PC-3 (cell line): ENCODE results near the gene EIF5AL1. TPM values are rescaled to one million over a fixed set of nuclear protein-coding genes. Genes with fewer than 3 reads are reported as not detected.

Source experiments
- ATAC-seq: fragments of 200-7000 bp; cut with Tn5 transposase; 2 replicates; pipeline ENCODE4 v1.9.1; 2020; ENCODE audit warnings: mild to moderate bottlenecking, moderate library complexity
- BruUV-seq: library from RNA; stranded (reverse); fragments of 400-500 nt; replicated peaks from 2 replicates; lab custom pipeline; 2021; lab: Mats Ljungman, UMichigan
- CTCF ChIA-PET: fragments of 300-600 bp; sonication (Branson Sonifier 250); formaldehyde crosslinking; loops from one replicate; lab custom pipeline; 2022; ENCODE audit warnings: antibody characterized with exemption; lab: Charles Lee
- POLR2A ChIA-PET: fragments of 300-600 bp; sonication (Branson Sonifier 250); formaldehyde crosslinking; loops from one replicate; lab custom pipeline; 2022; ENCODE audit warnings: antibody characterized with exemption; ENCODE audit not compliant: unreplicated experiment; lab: Charles Lee
- DNase-seq: peaks from one replicate; pipeline ENCODE4 v3.0.0-alpha.2; 2015
- H2AFZ ChIP-seq: fragments of 300-600 bp; sonication (generic); 2 replicates; pipeline ENCODE4 v1.6.0; 2016; ENCODE audit warnings: antibody characterized with exemption, low read length
- H3F3A ChIP-seq: fragments of 300-600 bp; sonication (generic); one replicate; pipeline ENCODE4 v1.6.0; 2017; ENCODE audit warnings: antibody characterized with exemption, low read length, control low read depth, mild to moderate bottlenecking; ENCODE audit not compliant: unreplicated experiment
- H3K27ac ChIP-seq: fragments of 300-600 bp; sonication (generic); 2 replicates; pipeline ENCODE4 v1.5.1; 2016; ENCODE audit warnings: mild to moderate bottlenecking, low read length
- H3K27me3 ChIP-seq: fragments of 300-600 bp; sonication (generic); 2 replicates; pipeline ENCODE4 v1.6.1; 2016; ENCODE audit warnings: low read length, mixed read lengths
- H3K36me3 ChIP-seq: fragments of 300-600 bp; sonication (generic); 2 replicates; pipeline ENCODE4 v1.6.1; 2016; ENCODE audit warnings: low read depth, mixed run types, low read length, mixed read lengths
- H3K4me1 ChIP-seq: fragments of 300-600 bp; sonication (generic); 2 replicates; pipeline ENCODE4 v1.5.1; 2016; ENCODE audit warnings: low read length; ENCODE audit not compliant: insufficient read depth
- H3K4me2 ChIP-seq: fragments of 300-600 bp; sonication (generic); 2 replicates; pipeline ENCODE4 v1.6.0; 2016; ENCODE audit warnings: low read length
- H3K4me3 ChIP-seq: fragments of 300-600 bp; sonication (generic); 2 replicates; pipeline ENCODE4 v1.5.1; 2016; ENCODE audit warnings: mild to moderate bottlenecking, low read length, mixed read lengths
- H3K79me2 ChIP-seq: fragments of 300-600 bp; sonication (generic); 2 replicates; pipeline ENCODE4 v1.6.1; 2017; ENCODE audit warnings: low read length, mixed read lengths
- H3K9ac ChIP-seq: fragments of 300-600 bp; sonication (generic); 2 replicates; pipeline ENCODE4 v1.6.0; 2016; ENCODE audit warnings: mild to moderate bottlenecking, low read length
- H3K9me2 ChIP-seq: fragments of 300-600 bp; sonication (generic); replicated peaks from 2 replicates; pipeline ENCODE4 v1.6.1; 2016; ENCODE audit warnings: mixed run types, low read length, mixed read lengths
- H3K9me3 ChIP-seq: fragments of 300-600 bp; sonication (generic); 2 replicates; pipeline ENCODE4 v1.6.1; 2016; ENCODE audit warnings: low read length, mixed read lengths
- H4K20me1 ChIP-seq: fragments of 300-600 bp; sonication (generic); 2 replicates; pipeline ENCODE4 v1.6.1; 2016; ENCODE audit warnings: low read length, mixed read lengths
- EZH2 ChIP-seq: fragments of 300-600 bp; sonication (generic); IDR thresholded peaks from one replicate; pipeline ENCODE4 v1.6.1; 2017; ENCODE audit warnings: antibody characterized with exemption, mild to moderate bottlenecking, low read length; ENCODE audit not compliant: unreplicated experiment
- EZH2phosphoT487 ChIP-seq: fragments of 300-600 bp; sonication (generic); IDR thresholded peaks from 2 replicates; pipeline ENCODE4 v1.6.1; 2018; ENCODE audit warnings: mild to moderate bottlenecking, antibody characterized with exemption, low read length, borderline replicate concordance
- intact Hi-C: fragments of 100-400 bp; cut with micrococcal nuclease; formaldehyde crosslinking; loops from 2 replicates; pipeline ENCODE4 v1.9.0; 2023
- total RNA-seq: library from RNA; depleted of rRNA; stranded (reverse); fragments of >200 nt; gene quantifications from 2 replicates; pipeline ENCODE4 v1.2.3, GENCODE V29; 2014
- TF ChIP-seq, protein P1 (sequence below): fragments of 300-600 bp; sonication (generic); conservative IDR thresholded peaks from 2 replicates; pipeline ENCODE4 v1.5.1; 2017; ENCODE audit warnings: antibody characterized with exemption, low read depth, mild to moderate bottlenecking, low read length

The EIF5AL1 gene
- total RNA-seq, 1 experiment from 2014 or later: 0.51 TPM

DNA sequence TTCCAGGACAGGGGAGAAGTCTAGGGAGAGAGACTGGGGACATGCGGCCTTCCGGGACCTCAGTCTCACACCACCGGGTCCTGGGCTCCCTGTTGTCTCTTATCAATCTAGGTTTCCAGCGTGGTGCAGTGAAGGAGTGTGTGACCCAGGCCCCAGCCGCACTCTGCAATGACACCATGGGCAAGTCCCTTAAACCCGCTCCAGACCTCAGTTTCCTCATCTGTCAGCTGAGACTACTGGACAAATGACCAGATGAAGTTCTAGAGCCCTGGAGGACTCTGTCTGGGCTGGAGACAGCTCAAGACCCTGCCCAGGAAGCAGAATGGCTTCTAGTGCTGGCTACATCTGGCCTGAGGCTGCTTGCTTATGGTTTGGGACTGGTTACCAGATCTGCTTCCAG, 20.1 kb upstream of the EIF5AL1 start:
- POLR2A ChIA-PET: no interaction called here
- no peaks in the 10 kb centered on the region for H4K20me1 ChIP-seq
- TF ChIP-seq EZH2phosphoT487 (no peak), EZH2 (no peak)
- TF ChIP-seq, protein P1, sequence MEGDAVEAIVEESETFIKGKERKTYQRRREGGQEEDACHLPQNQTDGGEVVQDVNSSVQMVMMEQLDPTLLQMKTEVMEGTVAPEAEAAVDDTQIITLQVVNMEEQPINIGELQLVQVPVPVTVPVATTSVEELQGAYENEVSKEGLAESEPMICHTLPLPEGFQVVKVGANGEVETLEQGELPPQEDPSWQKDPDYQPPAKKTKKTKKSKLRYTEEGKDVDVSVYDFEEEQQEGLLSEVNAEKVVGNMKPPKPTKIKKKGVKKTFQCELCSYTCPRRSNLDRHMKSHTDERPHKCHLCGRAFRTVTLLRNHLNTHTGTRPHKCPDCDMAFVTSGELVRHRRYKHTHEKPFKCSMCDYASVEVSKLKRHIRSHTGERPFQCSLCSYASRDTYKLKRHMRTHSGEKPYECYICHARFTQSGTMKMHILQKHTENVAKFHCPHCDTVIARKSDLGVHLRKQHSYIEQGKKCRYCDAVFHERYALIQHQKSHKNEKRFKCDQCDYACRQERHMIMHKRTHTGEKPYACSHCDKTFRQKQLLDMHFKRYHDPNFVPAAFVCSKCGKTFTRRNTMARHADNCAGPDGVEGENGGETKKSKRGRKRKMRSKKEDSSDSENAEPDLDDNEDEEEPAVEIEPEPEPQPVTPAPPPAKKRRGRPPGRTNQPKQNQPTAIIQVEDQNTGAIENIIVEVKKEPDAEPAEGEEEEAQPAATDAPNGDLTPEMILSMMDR: no peak
- no peaks in the 10 kb centered on the region for H3K79me2 ChIP-seq
- H3K4me1 ChIP-seq: peaks cover 24% of the 10 kb centered on the region
- no peaks in the 10 kb centered on the region for H3K36me3 ChIP-seq
- DNase-seq (no peak), ATAC-seq (no peak)
- no peaks in the 10 kb centered on the region for H3F3A ChIP-seq
- peaks cover 16% of the 10 kb centered on the region for H3K27me3 ChIP-seq
- no TSS peak for BruUV-seq
- no peak overlapping the region for H3K4me2 ChIP-seq
- no peak overlapping the region for H3K9ac ChIP-seq
- H3K27ac ChIP-seq: no peak overlapping the region
- H3K4me3 ChIP-seq: no peak overlapping the region
- intact Hi-C loops: no loop called here
- no peaks in the 10 kb centered on the region for H3K9me3 ChIP-seq
- H3K9me2 ChIP-seq: no peaks in the 10 kb centered on the region
- CTCF ChIA-PET: interaction anchor here (0.6 kb wide), 1 partner anchor 10 kb away, joined by 3 read pairs; no protein-coding TSS in a partner anchor
- no peak overlapping the region for H2AFZ ChIP-seq

GRCh38 chr10:79492839-79493238, 19.5 kb upstream of the EIF5AL1 start:
- no peak for DNase-seq
- Histone ChIP-seq H3K79me2 (no peaks in the 10 kb centered on the region), H3K9me3 (no peaks in the 10 kb centered on the region), H3K27ac (no peak overlapping the region), H3K36me3 (no peaks in the 10 kb centered on the region), H3K4me3 (no peak overlapping the region), H3K9me2 (no peaks in the 10 kb centered on the region), H3K4me1 (peaks cover 20% of the 10 kb centered on the region), H3K4me2 (no peak overlapping the region), H3F3A (no peaks in the 10 kb centered on the region), H2AFZ (no peak overlapping the region), H4K20me1 (no peaks in the 10 kb centered on the region), H3K27me3 (peaks cover 20% of the 10 kb centered on the region), H3K9ac (no peak overlapping the region)
- no peak for ATAC-seq
- ChIA-PET POLR2A (no interaction called here), CTCF (no interaction called here)
- intact Hi-C loops: no loop called here
- TF ChIP-seq EZH2phosphoT487: no peak
- TF ChIP-seq EZH2: no peak
- TF ChIP-seq, protein P1: no peak
- BruUV-seq: no TSS peak

DNA sequence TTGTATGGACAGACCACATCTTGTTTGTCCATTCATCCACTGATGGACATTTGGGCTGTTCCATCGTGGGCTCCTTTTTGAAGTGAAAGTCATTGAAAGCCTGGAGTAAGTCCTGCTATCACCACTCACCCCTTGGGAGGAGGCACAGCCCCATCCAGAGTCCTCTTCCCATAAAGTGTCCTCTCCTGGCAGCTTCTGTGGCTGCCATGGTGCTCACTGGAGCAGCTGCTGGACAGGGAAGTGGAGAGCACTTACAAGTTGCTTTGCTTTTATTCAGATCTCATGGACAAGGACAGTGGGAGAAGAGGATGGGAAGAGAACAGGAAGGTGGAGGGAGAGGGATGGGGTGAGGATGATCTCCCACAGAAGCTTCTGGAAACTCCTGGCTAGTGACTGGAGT, 18.5 kb upstream of the EIF5AL1 start:
- Histone ChIP-seq H3K36me3 (no peaks in the 10 kb centered on the region), H3K4me3 (no peak overlapping the region), H3K4me2 (no peak overlapping the region), H3K9ac (no peak overlapping the region), H3K27ac (no peak overlapping the region), H3K4me1 (peaks cover 11% of the 10 kb centered on the region), H3K79me2 (no peaks in the 10 kb centered on the region), H4K20me1 (no peaks in the 10 kb centered on the region), H3K9me2 (no peaks in the 10 kb centered on the region), H3K9me3 (no peaks in the 10 kb centered on the region), H3F3A (no peaks in the 10 kb centered on the region), H3K27me3 (peaks cover 23% of the 10 kb centered on the region), H2AFZ (no peak overlapping the region)
- TF ChIP-seq EZH2: no peak
- TF ChIP-seq EZH2phosphoT487: no peak
- TF ChIP-seq, protein P1: no peak
- no TSS peak for BruUV-seq
- ATAC-seq: no peak
- no peak for DNase-seq
- intact Hi-C loops: no loop called here
- CTCF ChIA-PET: no interaction called here
- POLR2A ChIA-PET: no interaction called here
